Small intestine (tissue), 7 donors: ENCODE results near the gene POC1A. TPM values are rescaled to one million over a fixed set of nuclear protein-coding genes. Genes with fewer than 3 reads are reported as not detected.

Experiments
- DNase-seq, 2 donors: peaks; one replicate each; pipeline versions ENCODE4 v3.0.0 to v3.0.0-alpha.2; 2013
- FAIRE-seq: peaks from 2 replicates; lab custom pipeline; 2012; peaks lifted over from hg19 to GRCh38; lab: Jason Lieb, UNC
- H3K27ac ChIP-seq, 3 donors: one replicate each; pipeline ENCODE4 v1.5.1; 2013; ENCODE audit warnings: low read length in 2 of 3, mild to moderate bottlenecking in 2 of 3, control low read depth in 1 of 3, inconsistent platforms in 1 of 3, low read depth in 1 of 3, moderate library complexity in 1 of 3
- H3K27me3 ChIP-seq, 3 donors: one replicate each; pipeline ENCODE4 v1.6.1; 2013; ENCODE audit warnings: low read length in 3 of 3, inconsistent platforms in 1 of 3; ENCODE audit not compliant: control insufficient read depth in 3 of 3, insufficient read depth in 3 of 3
- H3K36me3 ChIP-seq, 3 donors: one replicate each; pipeline ENCODE4 v1.6.1; 2013; ENCODE audit warnings: low read length in 3 of 3, inconsistent platforms in 1 of 3, low read depth in 1 of 3, mild to moderate bottlenecking in 1 of 3, moderate library complexity in 1 of 3; ENCODE audit not compliant: control insufficient read depth in 3 of 3, insufficient read depth in 2 of 3
- H3K4me1 ChIP-seq, 3 donors: one replicate each; pipeline ENCODE4 v1.6.1; 2013; ENCODE audit warnings: low read length in 2 of 3, inconsistent platforms in 1 of 3, low read depth in 1 of 3, mild to moderate bottlenecking in 1 of 3, moderate library complexity in 1 of 3; ENCODE audit not compliant: control insufficient read depth in 3 of 3, insufficient read depth in 2 of 3
- H3K4me3 ChIP-seq, 3 donors: one replicate each; pipeline ENCODE4 v1.5.1; 2013; ENCODE audit warnings: low read length in 3 of 3, control low read depth in 1 of 3, inconsistent platforms in 1 of 3, low read depth in 1 of 3, mild to moderate bottlenecking in 1 of 3, moderate library complexity in 1 of 3
- H3K9me3 ChIP-seq, 2 donors: one replicate each; pipeline ENCODE4 v1.6.1; 2013; ENCODE audit warnings: low read depth in 1 of 2, low read length in 1 of 2; ENCODE audit not compliant: control insufficient read depth in 2 of 2, insufficient read depth in 1 of 2
- WGBS, 3 donors: extraction: QIAGEN DNeasy Blood & Tissue Kit; methylation state at CpG; one replicate each; pipeline ENCODE4 v1.1.7; 2013; 5-methylcytosine and 5-hydroxymethylcytosine counted together
- polyA plus RNA-seq, 4 donors: library from polyadenylated mRNA; stranded (reverse) in 3 of 4; unstranded in 1 of 4; fragments of 200-250 nt in 3 of 4; fragments of 120-200 nt in 1 of 4; gene quantifications; one replicate each; pipeline versions ENCODE4 v1.2.1 to v1.2.3, GENCODE V29; 2013
- donor health status: healthy with polysubstance abuse.
- donor health status: control.
- donor health status: control.
- donor health status: Bipolar disorder and iron deficiency.
- donor health status: healthy.

The POC1A gene
- polyA plus RNA-seq, 4 donors = 2.7 to 19.4 (median 4.8) TPM

DNA sequence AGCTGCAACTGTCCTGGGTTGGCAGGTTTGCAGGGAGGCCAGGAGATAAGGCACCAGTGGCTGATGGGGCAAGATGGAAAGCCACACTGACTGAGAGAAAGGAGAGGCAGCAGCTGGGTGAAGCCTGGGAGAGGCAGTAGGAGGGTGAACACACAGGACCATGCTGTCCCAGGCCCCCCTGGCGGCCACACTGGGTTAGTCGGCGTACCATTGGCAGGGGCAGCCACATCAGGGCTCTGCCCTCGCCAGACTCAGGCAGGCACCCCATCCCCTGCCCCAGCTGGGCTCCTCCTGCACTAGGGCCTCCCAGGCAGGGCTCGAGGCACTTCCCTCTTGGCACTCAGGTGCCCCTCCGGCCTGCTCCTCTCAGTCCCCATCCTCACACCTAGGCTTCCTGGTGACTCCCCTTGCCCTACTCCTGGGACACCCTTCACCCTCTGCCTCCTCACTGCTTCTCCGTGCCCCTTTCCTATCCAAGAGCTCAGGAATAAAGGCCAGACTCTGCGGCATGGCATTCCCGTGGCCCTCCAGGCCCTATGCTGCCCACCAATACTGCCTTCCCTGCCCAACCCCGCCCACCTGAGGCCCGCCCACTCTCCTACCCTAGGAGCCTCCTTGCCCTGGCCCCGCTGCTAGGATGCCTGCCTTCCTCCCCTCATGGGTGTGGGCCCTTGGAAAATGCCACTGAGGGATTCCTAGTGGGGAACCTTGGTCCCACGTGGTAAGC is 69.1 kb downstream of the POC1A start:
- H3K36me3 ChIP-seq = peaks cover 0 to 16% (median 0%) of the 10 kb centered on the region in 3 donors
- DNase-seq (no peak), FAIRE-seq (no peak)
- no peaks in the 10 kb centered on the region for H3K9me3 ChIP-seq
- WGBS, 3 donors = 85 to 93% (median 92%) methylated on average over 11 to 13 of the region's 13 CpGs
- no peak overlapping the region for H3K27ac ChIP-seq
- peaks cover 0 to 40% (median 0%) of the 10 kb centered on the region in 3 donors for H3K4me1 ChIP-seq
- H3K27me3 ChIP-seq = no peaks in the 10 kb centered on the region
- H3K4me3 ChIP-seq = no peak overlapping the region

DNA sequence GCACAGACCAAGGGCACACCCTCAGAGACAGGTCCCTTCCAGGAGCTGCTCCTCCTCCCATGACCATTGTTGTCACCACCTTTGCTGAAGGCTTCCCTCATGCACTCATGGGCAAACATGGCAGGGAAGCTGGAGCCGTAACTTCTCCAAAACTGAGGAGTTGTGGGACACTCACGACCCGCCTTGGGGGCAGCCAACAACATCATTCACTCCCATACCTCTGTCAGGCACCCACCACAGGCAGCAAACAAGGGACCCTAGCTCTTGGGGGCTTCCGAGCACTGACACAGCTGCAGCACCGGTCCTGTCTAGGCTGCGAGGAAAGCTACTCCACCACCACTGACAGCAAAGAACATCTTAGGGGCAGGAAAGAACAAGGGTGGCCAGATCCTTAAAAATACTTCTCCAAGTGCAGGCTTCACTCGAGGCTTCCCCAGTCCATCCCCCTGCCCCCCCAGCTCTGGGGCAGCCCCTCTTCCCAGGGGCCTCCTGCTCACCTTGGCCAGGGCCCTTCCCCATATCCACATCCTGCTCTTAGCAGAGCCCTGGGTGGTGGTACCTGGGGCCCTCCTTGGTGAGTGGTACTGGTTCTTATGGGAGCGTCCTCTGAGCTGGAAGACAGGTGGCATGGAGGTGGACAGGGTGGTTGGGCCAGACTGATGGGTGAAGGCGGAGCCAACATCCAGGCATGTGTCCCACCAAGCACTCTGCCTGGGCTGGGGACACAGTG is 69.8 kb downstream of the POC1A start:
- 93 to 95% (median 94%) methylated on average over 9 of the region's 9 CpGs for WGBS, 3 donors
- FAIRE-seq (no peak), DNase-seq (no peak)
- no peak overlapping the region for H3K4me3 ChIP-seq
- H3K27me3 ChIP-seq = no peaks in the 10 kb centered on the region
- H3K27ac ChIP-seq = no peak overlapping the region
- H3K9me3 ChIP-seq = no peaks in the 10 kb centered on the region
- peaks cover 0 to 33% (median 0%) of the 10 kb centered on the region in 3 donors for H3K4me1 ChIP-seq
- H3K36me3 ChIP-seq = peaks cover 0 to 16% (median 0%) of the 10 kb centered on the region in 3 donors

DNA sequence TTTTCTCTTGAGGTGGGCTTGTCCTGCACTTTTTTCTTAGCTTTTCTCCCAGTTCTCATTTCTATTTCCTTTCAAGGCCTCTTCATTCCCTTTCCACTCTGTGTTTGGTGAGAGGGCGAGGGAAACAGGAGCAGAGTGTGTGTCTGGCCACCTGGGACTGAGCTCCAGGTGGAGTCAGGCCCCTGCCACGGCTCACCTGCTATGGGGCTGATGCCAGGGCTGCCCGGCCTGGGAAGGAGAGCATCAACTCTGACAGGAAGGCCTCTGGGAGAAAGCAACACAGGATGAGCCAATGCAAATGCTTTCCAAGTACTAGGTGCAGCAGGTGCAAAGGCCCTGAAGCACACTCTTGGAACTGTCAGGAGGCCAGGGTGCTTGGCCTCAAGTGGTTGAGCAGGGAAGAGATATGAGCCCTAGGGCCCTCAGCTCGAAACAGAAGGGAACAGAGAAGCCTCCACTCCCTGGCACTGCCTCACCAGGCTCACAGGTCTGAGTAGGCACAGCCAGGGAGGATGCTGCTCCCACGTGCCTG is 70.6 kb downstream of the POC1A start:
- Histone ChIP-seq H3K4me3 (no peak overlapping the region), H3K27ac (no peak overlapping the region), H3K9me3 (no peaks in the 10 kb centered on the region), H3K36me3 (peaks cover 0 to 16% (median 0%) of the 10 kb centered on the region in 3 donors), H3K4me1 (peaks cover 0 to 26% (median 0%) of the 10 kb centered on the region in 3 donors), H3K27me3 (no peaks in the 10 kb centered on the region)
- FAIRE-seq (no peak), DNase-seq (no peak)
- WGBS, 3 donors = 84 to 93% (median 87%) methylated on average over 5 of the region's 5 CpGs

DNA sequence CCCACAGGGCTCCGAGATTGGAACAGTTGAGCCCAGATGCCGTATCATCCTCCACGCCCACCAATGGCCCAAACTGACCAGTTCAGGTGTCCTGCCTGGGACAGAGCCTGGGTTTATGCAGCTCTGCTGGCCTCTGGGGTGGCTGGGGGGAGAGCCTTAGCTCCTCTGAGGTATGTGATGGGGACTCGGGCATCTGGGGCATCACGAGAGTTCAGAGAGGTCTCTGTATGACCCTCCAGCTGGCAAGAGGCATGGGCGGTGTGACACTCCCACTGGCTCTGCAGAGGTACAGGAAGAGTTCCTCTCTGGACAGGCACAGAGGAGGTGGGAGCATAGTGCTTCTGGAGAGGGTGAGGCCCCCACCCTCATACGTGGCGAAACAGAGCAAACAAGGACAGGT is 71.3 kb downstream of the POC1A start:
- no peak overlapping the region for H3K4me3 ChIP-seq
- WGBS, 3 donors = 87 to 93% (median 88%) methylated on average over 8 of the region's 8 CpGs
- FAIRE-seq (no peak), DNase-seq (no peak)
- H3K36me3 ChIP-seq = peaks cover 0 to 10% (median 0%) of the 10 kb centered on the region in 3 donors
- no peak overlapping the region for H3K27ac ChIP-seq
- H3K4me1 ChIP-seq = peaks cover 0 to 19% (median 0%) of the 10 kb centered on the region in 3 donors
- H3K27me3 ChIP-seq = no peaks in the 10 kb centered on the region
- H3K9me3 ChIP-seq = no peaks in the 10 kb centered on the region

DNA sequence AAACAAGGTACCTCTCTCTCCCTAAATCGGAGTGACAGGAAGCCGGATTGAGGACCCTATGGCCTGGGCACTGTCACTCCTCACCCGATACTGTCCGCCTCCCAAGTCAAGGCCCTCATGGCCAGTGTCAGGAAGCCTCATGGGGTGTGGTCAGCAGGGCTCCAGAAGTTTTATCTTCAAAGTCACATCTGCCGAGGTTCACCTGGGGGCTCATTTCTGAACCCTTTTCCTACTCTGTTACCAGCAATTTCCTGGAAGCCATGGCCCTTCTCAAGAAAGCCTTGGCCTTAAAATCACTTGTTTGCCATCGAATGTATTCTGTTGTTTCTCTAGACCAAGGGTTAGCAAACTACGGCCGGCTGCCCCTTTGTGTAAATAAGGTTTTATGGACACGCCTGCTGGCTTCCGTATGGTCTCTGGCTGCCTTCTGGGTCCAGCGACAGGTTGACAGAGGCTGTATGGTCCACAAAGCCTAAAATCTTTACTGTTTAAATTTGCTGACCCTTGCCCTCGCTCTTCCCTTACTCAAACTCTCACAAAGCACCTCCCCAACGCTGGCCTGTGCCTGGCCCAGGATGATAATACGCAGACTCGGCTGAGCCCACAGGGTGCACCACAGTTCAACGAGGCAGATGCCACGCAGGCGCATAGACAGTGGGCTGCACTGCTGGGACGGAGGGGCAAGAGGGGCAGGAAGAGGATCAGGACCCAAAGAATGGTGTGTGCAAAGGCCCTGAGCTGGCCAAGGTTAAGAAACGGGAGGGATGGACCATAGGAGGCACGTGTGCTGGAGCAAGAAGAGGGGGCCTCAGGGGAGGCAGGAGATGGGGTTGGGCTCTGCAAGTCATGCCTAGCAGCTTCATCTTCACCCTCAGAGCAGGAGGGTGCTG is 73.1 kb downstream of the POC1A start:
- Histone ChIP-seq H3K4me1 (peaks cover 0 to 8% (median 0%) of the 10 kb centered on the region in 3 donors), H3K9me3 (no peaks in the 10 kb centered on the region), H3K27me3 (no peaks in the 10 kb centered on the region), H3K36me3 (peaks cover 0 to 12% (median 0%) of the 10 kb centered on the region in 3 donors), H3K4me3 (no peak overlapping the region), H3K27ac (no peak overlapping the region)
- 83% methylated on average over 21 of the region's 21 CpGs for WGBS, 3 donors
- no peak for DNase-seq
- FAIRE-seq = no peak

DNA sequence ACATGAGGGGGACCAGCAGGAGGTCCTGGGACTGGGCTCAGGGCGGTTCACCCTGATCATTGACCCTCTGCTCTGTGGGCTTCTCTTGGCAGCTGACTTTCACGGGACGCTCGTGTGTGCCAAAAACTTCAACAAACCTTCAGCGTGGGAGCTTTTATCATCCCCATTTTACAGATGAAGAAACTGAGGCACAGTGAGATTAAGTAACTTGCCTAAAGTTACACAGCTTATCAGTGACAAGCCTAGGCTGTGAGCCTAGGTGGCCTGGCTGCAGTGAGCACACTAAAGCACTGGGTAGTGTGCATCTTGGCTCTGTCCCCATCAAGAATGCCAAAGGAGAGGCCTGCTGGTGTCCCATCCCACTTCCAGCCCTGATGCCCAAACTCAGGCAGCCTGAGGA is 74.3 kb downstream of the POC1A start:
- no peaks in the 10 kb centered on the region for H3K9me3 ChIP-seq
- 95 to 98% (median 96%) methylated on average over 5 of the region's 5 CpGs for WGBS, 3 donors

DNA sequence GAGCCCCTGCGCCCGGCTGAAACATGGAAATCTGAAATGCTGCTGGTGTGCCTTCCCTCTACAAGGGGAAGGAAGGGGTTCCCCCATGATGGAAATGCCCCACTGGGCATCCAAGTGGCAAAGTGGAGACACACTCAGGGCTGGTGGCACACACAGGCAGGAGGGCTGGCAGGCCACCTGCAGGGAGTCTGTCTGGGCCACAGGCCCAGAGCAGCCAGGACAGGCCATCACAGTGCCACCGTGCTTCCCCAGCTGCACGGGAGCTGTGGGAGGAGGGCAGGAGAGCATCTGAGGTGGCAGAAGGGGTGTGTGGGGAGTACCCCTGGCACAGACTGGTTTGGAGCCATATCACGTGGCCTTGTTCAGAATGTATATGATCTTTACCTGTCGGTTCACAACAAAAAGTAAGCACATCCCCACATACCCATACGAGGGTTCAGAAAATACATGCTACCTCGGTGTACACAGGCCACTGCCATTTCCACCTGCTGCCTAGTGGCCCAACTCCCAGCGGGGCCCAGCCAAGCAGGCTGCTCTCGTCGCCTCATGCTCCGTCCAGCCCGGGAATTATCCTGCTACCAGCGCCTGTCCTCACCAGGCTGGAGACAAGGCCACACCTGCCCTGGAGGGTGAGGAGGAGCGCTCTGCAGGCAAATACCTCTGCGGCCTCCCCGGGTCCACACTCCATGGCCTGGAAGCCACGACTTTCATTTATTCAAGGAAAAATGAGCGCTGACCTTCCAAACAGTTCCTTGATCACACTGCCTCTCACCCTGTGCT is 75.3 kb downstream of the POC1A start:
- H3K4me1 ChIP-seq = peaks cover 0 to 8% (median 0%) of the 10 kb centered on the region in 3 donors
- no peak overlapping the region for H3K27ac ChIP-seq
- no peaks in the 10 kb centered on the region for H3K27me3 ChIP-seq
- no peak overlapping the region for H3K4me3 ChIP-seq
- FAIRE-seq (no peak), DNase-seq (no peak)
- no peaks in the 10 kb centered on the region for H3K9me3 ChIP-seq
- H3K36me3 ChIP-seq = peaks cover 0 to 24% (median 0%) of the 10 kb centered on the region in 3 donors
- WGBS, 3 donors = 93 to 96% (median 96%) methylated on average over 19 of the region's 19 CpGs

More for the DNA sequence above, 74.3 kb downstream of the POC1A start:
- Histone ChIP-seq H3K27me3 (no peaks in the 10 kb centered on the region), H3K27ac (no peak overlapping the region), H3K36me3 (peaks cover 0 to 18% (median 0%) of the 10 kb centered on the region in 3 donors), H3K4me3 (no peak overlapping the region), H3K4me1 (peaks cover 0 to 8% (median 0%) of the 10 kb centered on the region in 3 donors)
- FAIRE-seq = no peak
- DNase-seq = no peak
